Activated T-cell treated with anti-CD3 and anti-CD28 coated beads for 1 hour (primary cell): ENCODE measurements around the gene RCAN1.
"Not testable (repeated sequence)": the region's sequence is repeated elsewhere in the genome, so short reads cannot be mapped to it uniquely, and the experiment has no call there.

Experiments used
- DNase-seq: peaks from one replicate; pipeline ENCODE4 v3.0.0-alpha.2; 2020; ENCODE audit warnings: low read depth

The RCAN1 gene

GRCh38 chr21:34621434-34622350 is 6.8 kb upstream of the RCAN1 start:
- no peak for DNase-seq

GRCh38 chr21:34619841-34620665 is 5.1 kb upstream of the RCAN1 start:
- DNase-seq = no peak

- no peak for DNase-seq
Observed at GRCh38 chr21:34618941-34619340, 4.0 kb upstream of the RCAN1 start.

- DNase-seq = no peak
Observed at GRCh38 chr21:34617753-34618339, 2.9 kb upstream of the RCAN1 start.

GRCh38 chr21:34615487-34615814 is 538 bp upstream of the RCAN1 start:
- DNase-seq = no peak

GRCh38 chr21:34613679-34614627 is 960 bp downstream of the RCAN1 start:
- peak; percentile 7 for DNase-seq

- DNase-seq = no peak
Observed at GRCh38 chr21:34612557-34612956, 2.4 kb downstream of the RCAN1 start.

- no peak for DNase-seq
Observed at GRCh38 chr21:34612056-34612455, 2.9 kb downstream of the RCAN1 start.

GRCh38 chr21:34611528-34611927 is 3.4 kb downstream of the RCAN1 start:
- DNase-seq = no peak

GRCh38 chr21:34609933-34610549 is 4.9 kb downstream of the RCAN1 start:
- DNase-seq = no peak

- DNase-seq = no peak
Observed at GRCh38 chr21:34609244-34609932, 5.5 kb downstream of the RCAN1 start.

GRCh38 chr21:34607376-34607775 is 7.5 kb downstream of the RCAN1 start:
- DNase-seq = not testable (repeated sequence)

- no peak for DNase-seq
Observed at GRCh38 chr21:34606621-34607020, 8.3 kb downstream of the RCAN1 start.

- no peak for DNase-seq
Observed at GRCh38 chr21:34606051-34606450, 8.9 kb downstream of the RCAN1 start.

- DNase-seq = not testable (repeated sequence)
Observed at GRCh38 chr21:34604956-34605355, 10.0 kb downstream of the RCAN1 start.

GRCh38 chr21:34604556-34604955 is 10.4 kb downstream of the RCAN1 start:
- no peak for DNase-seq

GRCh38 chr21:34603710-34604057 is 11.2 kb downstream of the RCAN1 start:
- DNase-seq = no peak

GRCh38 chr21:34603002-34603709 is 11.8 kb downstream of the RCAN1 start:
- peak; percentile 41 for DNase-seq

GRCh38 chr21:34602061-34602460 is 12.9 kb downstream of the RCAN1 start:
- DNase-seq = no peak

GRCh38 chr21:34599534-34600101 is 15.3 kb downstream of the RCAN1 start:
- no peak for DNase-seq
